Stimulated activated CD4-positive, alpha-beta T cell treated with anti-CD3 and anti-CD28 coated beads, Interleukin-2, amount 100 ng/mL, for 4 hours (primary cell): ENCODE results near the gene YTHDF1.

Experiments
- DNase-seq: peaks from one replicate; pipeline ENCODE4 v3.0.0-alpha.2; 2020; ENCODE audit warnings: low read depth

Gene YTHDF1

DNA sequence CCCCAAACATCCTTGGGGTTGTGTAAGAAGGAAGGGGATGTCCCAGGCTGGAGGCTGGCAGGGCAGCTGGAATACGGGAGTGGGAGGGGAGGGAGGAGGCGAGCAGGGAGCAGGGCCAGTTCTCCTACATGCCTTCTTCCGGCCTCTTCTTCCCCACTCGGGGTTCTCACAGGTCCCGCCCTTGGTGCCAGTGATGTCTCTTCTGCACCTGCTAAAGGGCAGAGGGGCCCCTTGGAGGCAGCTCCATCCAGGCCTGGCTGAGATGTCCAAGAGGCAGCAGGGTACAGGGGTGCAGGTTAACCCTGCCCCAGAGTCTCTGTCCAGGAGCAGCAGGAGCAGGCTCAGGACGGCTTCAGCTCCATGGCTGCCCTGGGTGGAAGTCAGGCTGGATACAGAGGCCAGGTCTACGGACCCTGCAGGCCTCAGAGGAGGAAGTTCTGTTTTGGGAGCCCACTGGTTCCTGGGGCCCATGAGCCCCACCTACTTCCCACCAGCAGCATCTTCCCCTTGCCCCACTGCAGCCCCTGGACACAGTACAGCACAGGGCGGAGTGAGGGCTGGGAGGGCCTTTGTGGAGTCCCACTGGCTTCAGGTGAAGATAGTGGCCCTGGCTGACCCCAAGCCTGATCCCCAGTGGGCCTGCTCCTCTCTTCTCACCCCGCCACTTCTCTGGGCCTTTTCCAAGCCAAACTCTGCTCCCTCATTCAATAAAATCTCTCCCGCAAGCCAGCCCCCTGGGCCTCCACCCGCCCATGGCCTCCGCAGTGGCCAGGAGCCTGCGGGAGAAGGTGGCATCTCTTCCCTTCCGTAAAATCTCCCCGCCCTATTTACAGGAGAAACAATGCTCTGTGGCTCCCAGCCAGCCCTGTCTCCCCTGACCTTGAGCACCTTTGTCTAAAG is 60.4 kb downstream of the YTHDF1 start:
- DNase-seq, result no peak

DNA sequence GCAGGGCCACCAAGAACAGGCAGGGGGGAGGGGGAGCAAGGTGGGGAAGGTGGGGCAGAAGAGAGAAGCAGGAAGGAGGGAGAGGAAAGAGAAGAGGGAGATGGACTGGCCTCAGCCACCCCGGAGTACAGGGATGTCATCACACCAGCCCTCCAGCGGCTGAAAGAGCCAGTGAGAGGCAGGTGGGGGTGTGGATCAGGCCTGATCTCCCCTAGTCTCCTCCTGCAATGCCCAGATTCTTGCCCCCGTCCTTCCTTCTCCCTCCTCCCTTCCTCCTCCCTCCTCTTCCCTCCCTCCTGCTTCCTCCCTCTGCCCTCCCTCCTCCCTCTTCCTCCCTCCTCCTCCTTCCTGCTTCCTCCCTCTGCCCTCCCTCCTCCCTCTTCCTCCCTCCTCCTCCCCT is 61.5 kb downstream of the YTHDF1 start:
- no peak for DNase-seq

DNA sequence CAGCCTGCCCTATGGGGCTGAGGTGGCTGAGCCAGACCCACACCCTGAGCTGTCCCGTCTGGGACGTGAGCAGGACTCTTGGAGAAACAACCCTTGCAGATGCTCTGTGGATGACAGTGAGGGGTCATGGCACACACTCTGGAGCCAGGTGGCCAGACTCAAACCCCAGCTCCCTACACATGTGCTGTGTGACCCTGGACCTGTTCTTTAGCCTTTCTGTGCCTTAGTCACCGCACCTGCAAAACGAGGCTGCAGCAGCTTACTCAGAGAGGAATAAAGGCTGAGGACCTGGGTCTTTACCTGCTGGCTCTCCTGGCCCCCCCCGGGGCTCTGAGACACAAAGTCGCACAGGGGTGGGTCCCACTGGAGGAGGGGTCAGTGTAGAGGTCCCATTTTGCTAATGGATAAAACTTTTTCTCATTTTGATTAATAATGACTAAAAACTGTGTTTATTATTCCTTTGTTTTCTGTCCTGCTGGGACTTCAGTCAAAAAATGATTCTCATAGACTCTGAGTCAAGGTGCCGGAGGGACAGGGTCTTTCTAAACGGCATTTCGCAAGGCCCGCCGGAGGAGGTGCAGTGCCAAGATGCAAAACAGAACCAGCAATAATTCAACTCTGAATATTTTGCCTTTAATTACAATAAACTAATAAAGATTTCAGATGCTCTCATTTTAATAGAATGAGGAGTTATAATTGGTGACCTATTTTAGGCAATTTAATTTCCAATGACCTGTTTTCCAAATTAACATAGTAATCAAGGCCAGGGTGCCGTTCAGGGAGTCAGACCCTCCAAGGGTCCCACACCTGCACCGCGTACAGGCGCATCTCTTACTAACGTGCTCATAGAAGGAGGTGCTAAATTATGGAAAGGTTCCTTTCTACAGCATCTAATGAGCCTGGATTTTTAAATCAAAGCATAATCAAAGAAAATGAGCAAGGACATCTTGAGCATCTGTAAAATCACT is 62.4 kb downstream of the YTHDF1 start:
- no peak for DNase-seq

DNA sequence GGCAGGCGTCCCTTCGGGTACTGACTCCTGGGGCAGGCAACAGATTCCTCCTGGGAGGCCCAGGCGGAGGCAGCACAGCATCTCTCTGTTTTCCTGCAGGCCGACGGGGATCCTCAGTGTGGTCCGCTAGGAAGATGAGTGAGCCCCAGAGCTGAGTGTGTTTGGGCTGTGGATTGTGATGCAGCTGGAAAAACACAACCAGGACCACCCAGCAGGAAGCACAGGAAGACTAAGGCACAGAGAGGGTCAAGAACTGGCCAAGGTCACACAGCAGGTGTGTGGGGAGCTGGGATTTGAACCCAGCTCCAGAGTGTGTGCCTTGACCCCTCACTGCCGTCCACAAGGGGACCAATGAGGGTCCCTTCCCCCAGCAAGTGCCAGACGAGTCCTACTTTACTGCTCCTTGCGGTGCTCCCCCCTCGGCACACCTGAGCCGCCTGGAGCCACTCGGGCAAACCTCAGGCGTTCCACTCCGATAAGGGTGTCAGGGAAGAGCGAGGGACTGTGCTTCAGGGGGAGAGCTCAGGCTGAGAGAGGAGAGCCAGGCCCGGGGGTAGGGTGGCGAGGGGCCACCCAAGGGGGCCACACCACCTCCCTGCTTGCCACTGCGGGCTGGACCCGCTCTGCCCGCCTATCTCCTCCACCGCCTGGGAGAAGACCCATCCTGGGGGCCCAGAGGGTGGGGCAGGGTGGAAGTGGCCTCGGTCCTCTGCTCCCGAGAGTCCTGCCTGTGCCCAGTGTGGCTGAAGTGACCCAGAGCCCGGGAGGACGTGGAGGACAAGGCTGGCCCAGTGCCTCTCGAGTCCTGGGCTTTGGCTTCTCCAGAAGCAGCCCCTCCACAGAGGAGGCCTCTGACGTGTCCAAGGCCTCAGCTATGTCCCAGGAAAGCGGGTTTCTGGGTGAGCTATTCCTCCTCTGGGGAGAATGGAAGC is 63.3 kb downstream of the YTHDF1 start:
- DNase-seq, result no peak

DNA sequence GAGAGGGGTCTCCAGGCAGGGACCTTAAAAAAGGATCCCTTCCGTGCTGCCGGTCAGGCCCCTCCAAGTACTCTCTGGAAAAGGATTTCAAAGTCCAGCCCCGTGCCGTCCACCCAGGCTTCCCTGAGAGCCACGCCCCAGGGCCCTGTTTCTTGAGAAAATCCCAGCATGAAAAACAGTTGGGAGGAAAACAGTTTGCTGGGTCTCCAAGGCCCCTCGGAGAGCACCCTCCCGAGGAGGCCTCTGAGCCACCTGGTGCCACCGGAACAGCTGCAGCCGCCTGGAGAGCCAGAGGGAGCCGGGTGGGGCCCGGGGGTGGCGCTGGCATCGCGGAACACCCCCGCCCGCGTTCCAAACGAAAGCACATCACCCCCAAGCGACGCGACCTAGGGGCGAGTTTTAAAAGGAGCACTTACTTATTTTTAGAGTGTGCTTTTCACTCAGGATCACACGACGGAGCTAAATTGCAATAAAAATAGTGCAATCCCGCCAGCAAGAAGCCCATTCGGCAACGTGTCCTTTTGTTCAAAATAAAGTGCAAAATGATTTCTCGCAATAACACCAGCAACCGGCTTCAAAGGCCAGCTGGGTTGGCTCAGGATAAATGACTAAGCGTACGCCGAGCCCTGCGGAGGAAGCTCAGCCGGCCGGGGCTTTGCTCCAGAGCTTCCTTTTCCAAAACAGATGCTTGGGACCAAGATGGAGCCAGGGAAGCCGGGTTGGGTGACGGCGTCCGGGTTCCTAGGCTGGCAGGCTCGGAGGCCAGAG is 64.2 kb downstream of the YTHDF1 start:
- DNase-seq, result no peak

DNA sequence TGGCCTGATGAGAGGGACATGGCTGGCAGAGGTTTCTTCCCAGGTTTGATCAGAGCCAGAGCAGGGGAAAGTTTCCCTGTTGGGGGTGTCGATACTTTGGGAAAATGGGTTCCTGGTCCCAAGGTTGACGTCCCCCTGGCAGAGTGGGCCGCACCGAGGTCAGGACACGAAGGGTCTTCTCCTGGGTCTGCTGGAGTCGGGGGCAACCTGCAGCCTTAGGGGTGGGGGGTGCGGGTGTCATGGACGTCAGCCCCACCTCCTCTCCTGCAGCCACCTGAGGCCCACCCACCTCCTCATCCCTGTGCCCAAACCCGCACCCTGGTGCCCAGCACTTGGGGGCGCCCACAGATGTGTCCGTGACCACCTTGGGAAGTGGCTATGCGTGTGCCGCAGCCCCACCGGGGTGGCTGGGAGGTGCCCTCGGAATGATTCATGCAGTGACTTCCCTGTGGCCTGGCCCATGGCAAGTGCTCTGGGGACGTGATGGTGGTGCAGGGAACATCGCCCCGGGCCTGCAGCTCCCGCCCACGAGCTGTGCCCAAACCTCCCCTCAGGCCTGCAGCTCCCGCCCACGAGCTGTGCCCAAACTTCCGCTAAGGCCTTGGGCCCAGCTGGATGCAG is 64.9 kb downstream of the YTHDF1 start:
- no peak for DNase-seq

DNA sequence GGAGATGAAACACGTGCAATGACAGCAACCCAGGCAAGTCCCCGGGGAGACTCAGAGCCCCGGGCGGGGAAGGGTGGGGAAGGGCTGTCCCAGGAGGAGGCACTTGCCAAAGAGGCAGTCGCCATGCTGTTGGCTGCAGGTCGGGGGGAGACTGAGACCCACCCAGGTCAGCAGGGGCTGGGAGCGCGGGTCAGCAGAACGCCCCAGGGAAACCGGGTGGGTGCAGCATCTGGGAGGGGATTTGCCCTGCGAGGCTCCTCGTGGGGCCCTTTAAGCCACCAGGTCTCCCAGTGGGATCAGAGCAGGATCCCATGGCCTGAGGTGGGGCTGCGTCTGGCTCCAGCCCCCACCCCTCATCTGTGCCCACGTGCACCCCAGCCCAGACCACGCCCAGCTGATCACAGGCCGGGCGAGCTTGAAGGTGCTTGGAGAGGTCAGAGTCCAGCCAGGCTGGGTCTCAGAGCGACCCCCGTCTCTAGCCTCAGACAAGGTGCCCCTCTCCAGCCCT is 65.5 kb downstream of the YTHDF1 start:
- DNase-seq, result no peak

DNA sequence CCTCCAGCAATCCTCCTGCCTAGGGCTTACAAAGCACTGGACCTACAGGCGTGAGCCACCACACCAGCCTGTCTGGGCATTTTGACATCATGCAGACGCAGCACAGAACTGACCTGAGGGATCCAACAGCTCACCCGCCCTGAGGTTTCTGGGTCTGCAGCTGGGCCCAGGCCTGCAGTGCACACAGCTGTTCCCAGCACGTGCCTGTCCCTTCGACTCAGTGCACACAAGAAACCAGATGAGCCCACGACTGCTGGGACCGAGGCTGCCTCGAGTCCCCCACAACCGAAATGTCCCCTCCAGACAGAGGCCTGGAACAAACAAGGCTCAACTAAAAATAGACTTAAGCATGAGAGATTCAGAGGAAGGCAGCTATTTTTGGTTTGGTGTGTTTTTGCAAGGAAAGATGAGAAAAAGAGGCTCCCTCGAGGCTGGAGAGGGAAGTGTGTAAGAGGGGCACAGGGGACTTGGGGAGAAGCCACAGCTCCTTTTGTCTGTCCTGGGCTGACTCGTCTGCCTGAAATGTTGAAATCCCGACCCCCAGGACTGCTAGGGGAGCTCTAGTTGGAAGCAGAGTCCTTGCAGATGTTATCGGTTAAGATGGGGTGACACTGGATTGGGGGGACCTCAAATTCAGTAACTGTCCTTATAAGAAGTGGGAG is 66.3 kb downstream of the YTHDF1 start:
- DNase-seq, result no peak

DNA sequence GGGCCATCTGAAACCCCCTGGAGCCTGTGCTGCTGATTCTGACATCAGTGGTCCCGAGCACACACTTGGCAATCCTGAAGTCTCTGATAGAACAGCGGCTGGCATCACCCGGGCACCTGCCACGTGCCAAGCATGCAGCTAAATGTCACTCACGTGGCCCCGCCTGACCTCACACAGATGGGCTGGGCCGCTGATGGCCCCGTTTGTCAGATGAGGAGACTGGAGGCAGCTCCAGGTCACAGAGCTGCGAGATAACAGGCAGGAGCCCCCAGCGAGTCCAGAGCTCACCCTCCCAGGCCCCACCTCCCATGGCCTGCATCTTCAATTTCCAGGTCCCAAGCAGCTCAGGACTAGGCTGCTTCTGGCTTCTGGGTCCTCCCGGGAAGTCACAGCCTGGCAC is 67.2 kb downstream of the YTHDF1 start:
- no peak for DNase-seq

DNA sequence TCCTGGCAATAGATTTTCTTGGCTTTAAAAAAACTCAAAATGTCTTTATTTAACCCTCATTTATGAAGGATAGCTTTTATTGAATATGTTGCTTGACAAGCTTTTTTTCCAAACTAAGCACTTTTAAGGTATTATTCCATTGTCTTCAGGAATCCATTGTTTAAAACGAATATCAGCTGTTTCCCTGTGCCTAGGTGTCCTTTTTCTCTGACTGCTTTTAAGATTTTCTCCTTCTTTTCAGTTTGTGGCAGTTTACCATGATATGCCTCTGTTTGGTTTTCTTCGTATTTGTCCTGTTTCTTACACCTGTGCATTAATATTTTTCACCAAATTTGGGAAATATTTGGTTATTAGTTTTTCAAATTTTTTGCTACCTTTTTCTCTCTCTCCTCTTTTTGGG is 68.4 kb downstream of the YTHDF1 start:
- no peak for DNase-seq
